ENCODE data around the gene NDUFS4. TPM values are rescaled to one million over a fixed set of nuclear protein-coding genes. Genes with fewer than 3 reads are reported as not detected.

NDUFS4 gene
- total and polyA plus RNA-seq, 9 of the 15 experiments (the other 6 are each of a cell fraction or from before 2014, with no cell fraction given): 68.7 to 313 (median 113) TPM

DNA sequence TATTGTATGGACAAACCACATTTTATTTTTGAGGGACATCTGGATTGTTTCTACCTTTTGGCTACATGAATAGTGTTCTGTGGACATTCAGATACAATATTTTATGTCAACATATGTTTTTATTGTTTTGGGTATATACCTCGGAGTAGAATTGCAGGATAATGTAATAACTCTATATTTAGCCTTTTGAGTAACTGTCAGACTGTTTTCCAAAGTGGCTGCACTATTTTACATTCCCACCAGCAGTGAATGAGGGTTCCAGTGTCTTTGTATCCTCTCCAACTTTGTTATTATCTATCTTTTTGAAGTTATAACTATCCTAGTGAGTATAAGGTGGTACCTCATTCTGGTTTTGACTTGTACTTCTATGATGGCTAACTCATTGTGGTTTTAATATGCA lies 11.0 kb downstream of the NDUFS4 start:
- FAIRE-seq: no peak
- no TSS peak for BruUV-seq (replicated peaks)
- Histone ChIP-seq H3K27me3 (ENCODE audit: control insufficient read depth in 2 of 2, insufficient read depth in 2 of 2, low read length in 2 of 2) (no peaks in the 10 kb centered on the region), H3K9me1 (ENCODE audit: control insufficient read depth, insufficient read depth, low read length) (no peaks in the 10 kb centered on the region), H3K36me3 (ENCODE audit: control insufficient read depth, insufficient read depth, low read length) (no peaks in the 10 kb centered on the region), H2AFZ (ENCODE audit: low read depth, low read length) (no peak overlapping the region), H3K27ac (ENCODE audit: extremely low read depth, low read depth, low read length) (no peak overlapping the region), H3K4me2 (ENCODE audit: insufficient read depth, low read length) (no peak overlapping the region), H3K9me3 (replicated peaks; ENCODE audit: control insufficient read depth, insufficient read depth, low read depth, low read length) (no peaks in the 10 kb centered on the region), H3K79me2 (ENCODE audit: control insufficient read depth, insufficient read depth, low read length) (peaks cover 80% of the 10 kb centered on the region), H3K4me1 (replicated peaks in 1 of 2; ENCODE audit: control insufficient read depth in 2 of 2, insufficient read depth in 2 of 2, low read length in 2 of 2) (peaks cover 0 to 11% of the 10 kb centered on the region in 2 experiments; a peak in 2 of 5 replicates), H4K20me1 (replicated peaks; ENCODE audit: control insufficient read depth, insufficient read depth, low read length) (0 out of 2 replicates have a peak, but pooled peaks cover 3% of the 10 kb centered on the region), H3K4me3 (no peak overlapping the region), H3K9ac (ENCODE audit: insufficient read depth in 1 of 2, low read depth in 2 of 2, low read length in 2 of 2) (no peak overlapping the region)
- CTCF ChIA-PET (ENCODE audit: low intra/inter-chr PET ratio): interaction anchor here (0.6 kb wide), 1 partner anchor 780 kb away, joined by 3 read pairs; no protein-coding TSS in a partner anchor
- TF ChIP-seq STAT5B (CRISPR knock-in tag; IDR thresholded peaks at IDR 0.05) (no peak), ZNF23 (CRISPR knock-in tag; IDR thresholded peaks at IDR 0.05) (no peak), E2F3 (CRISPR knock-in tag; IDR thresholded peaks at IDR 0.05) (no peak), ZNF561 (CRISPR knock-in tag; conservative IDR thresholded peaks at IDR 0.05) (no peak)
- TF ChIP-seq, protein P1, sequence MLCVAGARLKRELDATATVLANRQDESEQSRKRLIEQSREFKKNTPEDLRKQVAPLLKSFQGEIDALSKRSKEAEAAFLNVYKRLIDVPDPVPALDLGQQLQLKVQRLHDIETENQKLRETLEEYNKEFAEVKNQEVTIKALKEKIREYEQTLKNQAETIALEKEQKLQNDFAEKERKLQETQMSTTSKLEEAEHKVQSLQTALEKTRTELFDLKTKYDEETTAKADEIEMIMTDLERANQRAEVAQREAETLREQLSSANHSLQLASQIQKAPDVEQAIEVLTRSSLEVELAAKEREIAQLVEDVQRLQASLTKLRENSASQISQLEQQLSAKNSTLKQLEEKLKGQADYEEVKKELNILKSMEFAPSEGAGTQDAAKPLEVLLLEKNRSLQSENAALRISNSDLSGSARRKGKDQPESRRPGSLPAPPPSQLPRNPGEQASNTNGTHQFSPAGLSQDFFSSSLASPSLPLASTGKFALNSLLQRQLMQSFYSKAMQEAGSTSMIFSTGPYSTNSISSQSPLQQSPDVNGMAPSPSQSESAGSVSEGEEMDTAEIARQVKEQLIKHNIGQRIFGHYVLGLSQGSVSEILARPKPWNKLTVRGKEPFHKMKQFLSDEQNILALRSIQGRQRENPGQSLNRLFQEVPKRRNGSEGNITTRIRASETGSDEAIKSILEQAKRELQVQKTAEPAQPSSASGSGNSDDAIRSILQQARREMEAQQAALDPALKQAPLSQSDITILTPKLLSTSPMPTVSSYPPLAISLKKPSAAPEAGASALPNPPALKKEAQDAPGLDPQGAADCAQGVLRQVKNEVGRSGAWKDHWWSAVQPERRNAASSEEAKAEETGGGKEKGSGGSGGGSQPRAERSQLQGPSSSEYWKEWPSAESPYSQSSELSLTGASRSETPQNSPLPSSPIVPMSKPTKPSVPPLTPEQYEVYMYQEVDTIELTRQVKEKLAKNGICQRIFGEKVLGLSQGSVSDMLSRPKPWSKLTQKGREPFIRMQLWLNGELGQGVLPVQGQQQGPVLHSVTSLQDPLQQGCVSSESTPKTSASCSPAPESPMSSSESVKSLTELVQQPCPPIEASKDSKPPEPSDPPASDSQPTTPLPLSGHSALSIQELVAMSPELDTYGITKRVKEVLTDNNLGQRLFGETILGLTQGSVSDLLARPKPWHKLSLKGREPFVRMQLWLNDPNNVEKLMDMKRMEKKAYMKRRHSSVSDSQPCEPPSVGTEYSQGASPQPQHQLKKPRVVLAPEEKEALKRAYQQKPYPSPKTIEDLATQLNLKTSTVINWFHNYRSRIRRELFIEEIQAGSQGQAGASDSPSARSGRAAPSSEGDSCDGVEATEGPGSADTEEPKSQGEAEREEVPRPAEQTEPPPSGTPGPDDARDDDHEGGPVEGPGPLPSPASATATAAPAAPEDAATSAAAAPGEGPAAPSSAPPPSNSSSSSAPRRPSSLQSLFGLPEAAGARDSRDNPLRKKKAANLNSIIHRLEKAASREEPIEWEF (CRISPR knock-in tag; IDR thresholded peaks at IDR 0.05): no peak
- TF ChIP-seq, protein P2, sequence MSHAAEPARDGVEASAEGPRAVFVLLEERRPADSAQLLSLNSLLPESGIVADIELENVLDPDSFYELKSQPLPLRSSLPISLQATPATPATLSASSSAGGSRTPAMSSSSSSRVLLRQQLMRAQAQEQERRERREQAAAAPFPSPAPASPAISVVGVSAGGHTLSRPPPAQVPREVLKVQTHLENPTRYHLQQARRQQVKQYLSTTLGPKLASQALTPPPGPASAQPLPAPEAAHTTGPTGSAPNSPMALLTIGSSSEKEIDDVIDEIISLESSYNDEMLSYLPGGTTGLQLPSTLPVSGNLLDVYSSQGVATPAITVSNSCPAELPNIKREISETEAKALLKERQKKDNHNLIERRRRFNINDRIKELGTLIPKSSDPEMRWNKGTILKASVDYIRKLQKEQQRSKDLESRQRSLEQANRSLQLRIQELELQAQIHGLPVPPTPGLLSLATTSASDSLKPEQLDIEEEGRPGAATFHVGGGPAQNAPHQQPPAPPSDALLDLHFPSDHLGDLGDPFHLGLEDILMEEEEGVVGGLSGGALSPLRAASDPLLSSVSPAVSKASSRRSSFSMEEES (CRISPR knock-in tag; IDR thresholded peaks at IDR 0.05): no peak
- TF ChIP-seq, protein P3, sequence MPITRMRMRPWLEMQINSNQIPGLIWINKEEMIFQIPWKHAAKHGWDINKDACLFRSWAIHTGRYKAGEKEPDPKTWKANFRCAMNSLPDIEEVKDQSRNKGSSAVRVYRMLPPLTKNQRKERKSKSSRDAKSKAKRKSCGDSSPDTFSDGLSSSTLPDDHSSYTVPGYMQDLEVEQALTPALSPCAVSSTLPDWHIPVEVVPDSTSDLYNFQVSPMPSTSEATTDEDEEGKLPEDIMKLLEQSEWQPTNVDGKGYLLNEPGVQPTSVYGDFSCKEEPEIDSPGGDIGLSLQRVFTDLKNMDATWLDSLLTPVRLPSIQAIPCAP (CRISPR knock-in tag; IDR thresholded peaks at IDR 0.05; ENCODE audit: borderline replicate concordance): no peak
- TF ChIP-seq, protein P4, sequence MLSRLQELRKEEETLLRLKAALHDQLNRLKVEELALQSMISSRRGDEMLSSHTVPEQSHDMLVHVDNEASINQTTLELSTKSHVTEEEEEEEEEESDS (CRISPR knock-in tag; IDR thresholded peaks at IDR 0.05): no peak
- intact Hi-C loops (cut with micrococcal nuclease): no loop called here
- 48% methylated on average over 1 of the region's 1 CpG for WGBS (ENCODE audit: insufficient coverage, low coverage, missing lambda C conversion rate)
- POLR2A ChIA-PET: no interaction called here
- no peak for DNase-seq (ENCODE audit: extremely low read depth in 1 of 4, low spot score in 3 of 4)
- in situ Hi-C loops (cut with MboI): no loop called here
- ATAC-seq: no peak
